ENCODE measurements around the gene CERS1. TPM values are rescaled to one million over a fixed set of nuclear protein-coding genes. Genes with fewer than 3 reads are reported as not detected.

The CERS1 gene
- total and polyA plus RNA-seq, 9 donors, result 0.36 to 2.6 (median 1.2) TPM

- 35 to 49% (median 36%) methylated on average over 18 of the region's 18 CpGs for WGBS, 3 donors
- no peaks in the 10 kb centered on the region for H3K9me3 ChIP-seq
- intact Hi-C loops (cut with DNase I), result no loop called here
- DNase-seq, result no peak
- no peaks in the 10 kb centered on the region for H3K27me3 ChIP-seq
- H3K4me3 ChIP-seq, result no peak overlapping the region
- TF ChIP-seq CTCF (IDR thresholded peaks at IDR 0.05) (no peak), POLR2A (IDR thresholded peaks at IDR 0.05) (no peak), EP300 (IDR thresholded peaks at IDR 0.05) (no peak)
- H3K27ac ChIP-seq, result no peak overlapping the region
- no peaks in the 10 kb centered on the region for H3K36me3 ChIP-seq
- H3K4me1 ChIP-seq (ENCODE audit: insufficient read depth), result peaks cover 4% of the 10 kb centered on the region
These were observed 2.2 kb downstream of the CERS1 start for GRCh38 chr19:18893587-18894253.

DNA sequence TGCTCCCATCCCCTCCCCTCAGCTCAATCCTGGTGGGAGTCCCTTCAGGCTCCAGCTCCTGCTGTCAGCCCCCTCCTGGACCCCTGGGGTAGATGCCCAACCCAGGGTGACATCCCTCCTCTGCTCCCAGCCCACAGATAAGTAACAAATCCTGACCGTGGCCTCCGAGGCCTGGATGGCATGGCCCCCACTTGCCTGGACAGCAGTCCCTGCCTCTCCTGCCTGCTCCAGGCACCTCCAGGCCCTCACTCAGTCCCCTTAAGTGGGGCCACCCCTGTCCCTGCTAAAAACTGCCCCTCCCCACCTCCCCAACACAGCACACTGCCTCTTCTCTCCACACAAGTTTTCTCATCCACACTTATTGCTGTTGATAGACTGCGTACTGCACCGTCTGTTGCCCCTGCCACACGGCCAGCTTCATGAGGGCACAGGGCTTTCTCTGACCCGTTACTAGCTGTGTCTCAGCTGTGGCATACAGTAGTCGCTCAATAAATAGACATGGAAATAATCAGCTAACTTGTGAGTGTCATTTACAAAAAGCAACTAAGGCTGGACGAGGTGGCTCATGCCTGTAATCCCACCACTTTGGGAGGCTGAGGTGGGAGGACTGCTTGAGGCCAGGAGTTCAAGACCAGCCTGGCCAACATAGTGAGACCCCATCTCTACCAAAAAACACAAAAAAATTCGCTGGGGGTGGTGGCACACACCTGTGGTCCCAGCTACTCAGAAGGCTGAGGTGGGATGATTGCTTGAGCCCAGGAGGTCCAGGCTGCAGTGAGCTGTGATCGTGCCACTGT is 5.8 kb downstream of the CERS1 start:
- WGBS, 3 donors, result 81 to 88% (median 84%) methylated on average over 10 of the region's 10 CpGs
- H3K4me1 ChIP-seq (ENCODE audit: insufficient read depth), result peaks cover 2% of the 10 kb centered on the region
- no peaks in the 10 kb centered on the region for H3K36me3 ChIP-seq
- no peaks in the 10 kb centered on the region for H3K27me3 ChIP-seq
- H3K27ac ChIP-seq, result no peak overlapping the region
- no peak overlapping the region for H3K4me3 ChIP-seq
- H3K9me3 ChIP-seq, result no peaks in the 10 kb centered on the region
- intact Hi-C loops (cut with DNase I), result no loop called here
- no peak for DNase-seq
- TF ChIP-seq CTCF (IDR thresholded peaks at IDR 0.05) (no peak), EP300 (IDR thresholded peaks at IDR 0.05) (no peak), POLR2A (IDR thresholded peaks at IDR 0.05) (no peak)

GRCh38 chr19:18886972-18887371 is 9.0 kb downstream of the CERS1 start:
- DNase-seq, result no peak
- Histone ChIP-seq H3K36me3 (no peaks in the 10 kb centered on the region), H3K4me1 (ENCODE audit: insufficient read depth) (no peaks in the 10 kb centered on the region), H3K4me3 (no peak overlapping the region), H3K9me3 (no peaks in the 10 kb centered on the region), H3K27me3 (no peaks in the 10 kb centered on the region), H3K27ac (no peak overlapping the region)
- no peak for TF ChIP-seq EP300 (IDR thresholded peaks at IDR 0.05)
- WGBS, 3 donors, result 84 to 89% (median 84%) methylated on average over 4 of the region's 4 CpGs
- intact Hi-C loops (cut with DNase I), result no loop called here

GRCh38 chr19:18883526-18884304 is 12.2 kb downstream of the CERS1 start:
- no peaks in the 10 kb centered on the region for H3K36me3 ChIP-seq
- no peaks in the 10 kb centered on the region for H3K27me3 ChIP-seq
- no peak for DNase-seq
- 78 to 82% (median 80%) methylated on average over 30 of the region's 30 CpGs for WGBS, 3 donors
- H3K4me3 ChIP-seq, result no peak overlapping the region
- H3K27ac ChIP-seq, result no peak overlapping the region
- no peaks in the 10 kb centered on the region for H3K4me1 ChIP-seq (ENCODE audit: insufficient read depth)
- TF ChIP-seq POLR2A (IDR thresholded peaks at IDR 0.05) (no peak), EP300 (IDR thresholded peaks at IDR 0.05) (no peak), CTCF (IDR thresholded peaks at IDR 0.05) (no peak)
- intact Hi-C loops (cut with DNase I), result no loop called here
- no peaks in the 10 kb centered on the region for H3K9me3 ChIP-seq

Data from ovary (tissue), 9 donors.